Stimulated activated CD4-positive, alpha-beta T cell treated with anti-CD3 and anti-CD28 coated beads, Interleukin-4, amount 100 ng/mL, for 24 hours (primary cell): Measurements from ENCODE around the gene ISG20L2.
"Not testable (repeated sequence)": the region's sequence is repeated elsewhere in the genome, so short reads cannot be mapped to it uniquely, and the experiment has no call there.

Experiments used
- DNase-seq: peaks from one replicate; pipeline ENCODE4 v3.0.0-alpha.2; 2020

ISG20L2 gene

GRCh38 chr1:156728599-156729462 is at the start of gene ISG20L2:
ISG20L2 (minus strand) TSS chr1:156728766; CDS start chr1:156727652, 1,114 bp downstream.
- DNase-seq, result peak; percentile 96

GRCh38 chr1:156777573-156777972 is 49.0 kb upstream of the ISG20L2 start:
- no peak for DNase-seq

GRCh38 chr1:156776942-156777341 is 48.4 kb upstream of the ISG20L2 start:
- DNase-seq, result no peak

- DNase-seq, result no peak
These were observed 47.2 kb upstream of the ISG20L2 start for GRCh38 chr1:156775799-156776198.

GRCh38 chr1:156773607-156774006 is 45.0 kb upstream of the ISG20L2 start:
- DNase-seq, result no peak

- DNase-seq, result no peak
These were observed 44.3 kb upstream of the ISG20L2 start for GRCh38 chr1:156772728-156773497.

- no peak for DNase-seq
These were observed 43.7 kb upstream of the ISG20L2 start for GRCh38 chr1:156772222-156772621.

GRCh38 chr1:156768610-156769295 is 40.2 kb upstream of the ISG20L2 start:
- no peak for DNase-seq

GRCh38 chr1:156767879-156768604 is 39.5 kb upstream of the ISG20L2 start:
- DNase-seq, result peak; percentile 49

- DNase-seq, result peak; percentile 98
These were observed 38.7 kb upstream of the ISG20L2 start, which contains the start of gene PRCC for GRCh38 chr1:156767101-156767878. PRCC (plus strand) TSS chr1:156767535; CDS start chr1:156767772, 237 bp downstream.

- no peak for DNase-seq
These were observed 37.9 kb upstream of the ISG20L2 start for GRCh38 chr1:156766298-156767100.

GRCh38 chr1:156765666-156766065 is 37.1 kb upstream of the ISG20L2 start:
- no peak for DNase-seq

GRCh38 chr1:156765136-156765535 is 36.6 kb upstream of the ISG20L2 start:
- DNase-seq, result not testable (repeated sequence)

- DNase-seq, result no peak
These were observed 32.2 kb upstream of the ISG20L2 start for GRCh38 chr1:156760796-156761104.

GRCh38 chr1:156760092-156760795 is 31.7 kb upstream of the ISG20L2 start:
- no peak for DNase-seq

- DNase-seq, result not testable (repeated sequence)
These were observed 29.1 kb upstream of the ISG20L2 start for GRCh38 chr1:156757572-156758253.

- DNase-seq, result no peak
These were observed 27.8 kb upstream of the ISG20L2 start for GRCh38 chr1:156756355-156756754.

GRCh38 chr1:156755527-156755950 is 27.0 kb upstream of the ISG20L2 start:
- no peak for DNase-seq

- no peak for DNase-seq
These were observed 25.7 kb upstream of the ISG20L2 start for GRCh38 chr1:156754219-156754618.
